K562 (cell line): Measurements from ENCODE around the gene ACBD5. TPM values are rescaled to one million over a fixed set of nuclear protein-coding genes. Genes with fewer than 3 reads are reported as not detected.

ENCODE experiments used
- ATAC-seq: fragments of 200-7000 bp; cut with Tn5 transposase; 3 replicates; pipeline ENCODE4 v1.9.1; 2020; ENCODE audit warnings: moderate library complexity
- Bru-seq: library from RNA; stranded (reverse); fragments of 400-500 nt; gene quantifications from one replicate; lab custom pipeline; 2021; lab: Mats Ljungman, UMichigan
- BruChase-seq, 2 experiments: library from RNA; stranded (reverse); fragments of 400-500 nt; gene quantifications; one replicate each; lab custom pipeline; 2021; lab: Mats Ljungman, UMichigan
- BruUV-seq: library from RNA; stranded (reverse); fragments of 400-500 nt; replicated peaks from 2 replicates; lab custom pipeline; 2021; lab: Mats Ljungman, UMichigan
- CTCF ChIA-PET: fragments of 300-600 bp; formaldehyde crosslinking; extraction: SDS; loops from one replicate; lab custom pipeline; 2021; ENCODE audit warnings: low intra/inter-chr PET ratio; lab: Yijun Ruan, JAX
- POLR2A ChIA-PET: fragments of 300-600, 350-650 bp; sonication (Branson Sonifier 250); formaldehyde crosslinking; extraction: SDS; loops from one replicate; lab custom pipeline; 2021; ENCODE audit warnings: antibody characterized with exemption, inconsistent platforms; lab: Yijun Ruan, JAX
- DNase-seq, 4 experiments: peaks; one replicate each; pipeline versions ENCODE4 v3.0.0 to v3.0.0-alpha.2; 2011 to 2018; ENCODE audit warnings: low spot score in 3 of 4, mixed read lengths in 3 of 4; ENCODE audit errors: extremely low read depth in 1 of 4
- FAIRE-seq: peaks from 2 replicates; lab custom pipeline; 2011; peaks lifted over from hg19 to GRCh38; lab: Jason Lieb, UNC
- H2AFZ ChIP-seq: 2 replicates; pipeline ENCODE4 v1.6.0; 2011; ENCODE audit warnings: low read depth, low read length, control low read depth, inconsistent platforms
- H3K27ac ChIP-seq: fragments of 200-600 bp; 3 replicates; pipeline ENCODE4 v1.8.0; 2011; ENCODE audit warnings: low read depth, mild to moderate bottlenecking, control low read depth, inconsistent platforms, low read length, moderate library complexity, mixed read lengths; ENCODE audit errors: extremely low read depth
- H3K27me3 ChIP-seq, 2 experiments: fragments of 300-600 bp in 1 of 2; 2 replicates in 1 of 2; 3 replicates in 1 of 2; pipeline versions ENCODE4 v1.6.0 to v1.8.0; 2011; ENCODE audit warnings: inconsistent platforms in 2 of 2, low read length in 2 of 2, mild to moderate bottlenecking in 1 of 2, mixed read lengths in 1 of 2, moderate library complexity in 1 of 2; ENCODE audit not compliant: control insufficient read depth in 2 of 2, insufficient read depth in 2 of 2
- H3K36me3 ChIP-seq: fragments of 300-600 bp; 3 replicates; pipeline ENCODE4 v1.8.0; 2011; ENCODE audit warnings: mild to moderate bottlenecking, low read length, inconsistent platforms; ENCODE audit not compliant: control insufficient read depth, insufficient read depth
- H3K4me1 ChIP-seq, 2 experiments: fragments of 200-600 bp in 1 of 2; replicated peaks in 1 of 2; 2 replicates in 1 of 2; 3 replicates in 1 of 2; pipeline versions ENCODE4 v1.5.1 to v1.8.0; 2011; ENCODE audit warnings: inconsistent platforms in 2 of 2, low read length in 2 of 2, mild to moderate bottlenecking in 1 of 2, mixed read lengths in 1 of 2, moderate library complexity in 1 of 2; ENCODE audit not compliant: control insufficient read depth in 2 of 2, insufficient read depth in 2 of 2
- H3K4me2 ChIP-seq: 2 replicates; pipeline ENCODE4 v1.6.1; 2011; ENCODE audit warnings: low read length, control low read depth, inconsistent platforms, mixed read lengths; ENCODE audit not compliant: insufficient read depth
- H3K4me3 ChIP-seq: fragments of 200-600 bp; sonication (generic), shearing (Covaris generic); 2 replicates; pipeline ENCODE4 v1.5.1; 2016; ENCODE audit warnings: control low read depth, inconsistent platforms
- H3K79me2 ChIP-seq: fragments of 200-600 bp; 3 replicates; pipeline ENCODE4 v1.8.0; 2011; ENCODE audit warnings: low read length, inconsistent platforms; ENCODE audit not compliant: control insufficient read depth, insufficient read depth
- H3K9ac ChIP-seq, 2 experiments: 2 replicates each; pipeline versions ENCODE4 v1.6.0 to v1.6.1; 2011; ENCODE audit warnings: low read depth in 2 of 2, low read length in 2 of 2, control low read depth in 1 of 2, inconsistent platforms in 1 of 2, mild to moderate bottlenecking in 1 of 2, mixed read lengths in 1 of 2; ENCODE audit not compliant: insufficient read depth in 1 of 2
- H3K9me1 ChIP-seq: one replicate; pipeline ENCODE4 v1.6.0; 2011; ENCODE audit warnings: inconsistent platforms, mild to moderate bottlenecking, low read length, moderate library complexity; ENCODE audit not compliant: control insufficient read depth, insufficient read depth
- H3K9me3 ChIP-seq: replicated peaks from 2 replicates; pipeline ENCODE4 v1.5.1; 2011; ENCODE audit warnings: low read depth, low read length, inconsistent platforms; ENCODE audit not compliant: control insufficient read depth, insufficient read depth
- H4K20me1 ChIP-seq: replicated peaks from 2 replicates; pipeline ENCODE4 v1.6.1; 2011; ENCODE audit warnings: low read length, inconsistent platforms, mixed read lengths; ENCODE audit not compliant: control insufficient read depth, insufficient read depth
- CBFA2T3 ChIP-seq: fragments of 450-650 bp; IDR thresholded peaks from 2 replicates; pipeline ENCODE4 v1.6.1; 2017
- CREBBP ChIP-seq: IDR thresholded peaks from one replicate; pipeline ENCODE4 v1.6.1; 2012; ENCODE audit warnings: low read depth, mild to moderate bottlenecking, control low read depth, inconsistent platforms, low read length
- DLX4 ChIP-seq: fragments of 250-450 bp; sonication (Bioruptor Pico); IDR thresholded peaks from 2 replicates; pipeline ENCODE4 v1.6.1; 2021; ENCODE audit warnings: mild to moderate bottlenecking
- KAT8 ChIP-seq: fragments of 450-650 bp; IDR thresholded peaks from 2 replicates; pipeline ENCODE4 v1.6.1; 2016; ENCODE audit warnings: low read depth, mild to moderate bottlenecking
- MEF2A ChIP-seq: IDR thresholded peaks from 2 replicates; pipeline ENCODE4 v1.6.1; 2011; ENCODE audit warnings: low read depth, mild to moderate bottlenecking, low read length, moderate library complexity; ENCODE audit not compliant: control insufficient read depth
- MTA3 ChIP-seq: fragments of 450-650 bp; formaldehyde crosslinking; IDR thresholded peaks from 2 replicates; pipeline ENCODE4 v1.6.1; 2017; ENCODE audit warnings: mild to moderate bottlenecking, borderline replicate concordance
- NBN ChIP-seq: fragments of 450-650 bp; IDR thresholded peaks from 2 replicates; pipeline ENCODE4 v1.6.1; 2016; ENCODE audit warnings: low read depth, mild to moderate bottlenecking
- SMAD1 ChIP-seq: fragments of 150-350 bp; IDR thresholded peaks from 2 replicates; pipeline ENCODE4 v1.6.1; 2014; ENCODE audit warnings: low read length, low read depth; ENCODE audit not compliant: partially characterized antibody
- SP2 ChIP-seq: IDR thresholded peaks from 2 replicates; pipeline ENCODE4 v1.6.1; 2011; ENCODE audit warnings: mild to moderate bottlenecking, low read depth, low read length, moderate library complexity; ENCODE audit not compliant: poor library complexity, severe bottlenecking; ENCODE audit errors: extremely low read depth
- TCF7 ChIP-seq: sonication (generic); IDR thresholded peaks from 2 replicates; pipeline ENCODE4 v1.6.1; 2016; ENCODE audit warnings: antibody characterized with exemption, borderline replicate concordance
- ZNF140 ChIP-seq: fragments of 250-450 bp; sonication (Bioruptor Pico); IDR thresholded peaks from 2 replicates; pipeline ENCODE4 v1.8.0; 2021; ENCODE audit warnings: moderate library complexity, mild to moderate bottlenecking, inconsistent platforms
- ZNF444 ChIP-seq: fragments of 250-450 bp; sonication (Bioruptor Pico); IDR thresholded peaks from 2 replicates; pipeline ENCODE4 v1.4.0; 2020; ENCODE audit warnings: mild to moderate bottlenecking, moderate library complexity
- WGBS: fragments of 100-300 bp; shearing (Covaris generic); methylation state at CpG from one replicate; pipeline ENCODE4 v1.1.6; 2016; ENCODE audit warnings: low coverage, mixed read lengths; ENCODE audit not compliant: insufficient coverage; ENCODE audit errors: missing lambda C conversion rate; 5-methylcytosine and 5-hydroxymethylcytosine counted together
- in situ Hi-C: fragments of 300-500 bp; cut with MboI; formaldehyde crosslinking; loops from 4 replicates; pipeline ENCODE4 v1.15.0; 2018; ENCODE audit warnings: inconsistent platforms, mixed read lengths
- intact Hi-C: fragments of 100-400 bp; cut with micrococcal nuclease; formaldehyde crosslinking; loops from 2 replicates; pipeline ENCODE4 v1.14.2; 2022
- long read RNA-seq, 3 experiments: library from polyadenylated mRNA in 2 of 3; library from RNA in 1 of 3; unstranded in 2 of 3; stranded (forward) in 1 of 3; transcript quantifications; one replicate each; pipeline ENCODE4 v2.0.0, GENCODE V29; 2019 to 2022
- polyA minus RNA-seq, 3 experiments: library from RNA; depleted of rRNA, polyadenylated mRNA; stranded (reverse); fragments of >200 nt; gene quantifications; 2 replicates each; pipeline ENCODE4 v1.2.3, GENCODE V29; 2011
- polyA plus RNA-seq, 8 experiments: library from polyadenylated mRNA; depleted of rRNA in 4 of 8; stranded (reverse) in 5 of 8; unstranded in 3 of 8; fragments of >200 nt; fragmentation: Nextera tagmentation in 2 of 8; fragmentation: Illumina TruSeq in 1 of 8; extraction: Ambion mirVana in 2 of 8; extraction: Trizol in 1 of 8; gene quantifications; 2 replicates each; pipeline versions ENCODE4 v1.2.1 to v1.2.3, GENCODE V29; 2011 to 2014; ENCODE audit warnings: inconsistent platforms in 1 of 8, missing spikeins in 1 of 8
- total RNA-seq, 7 experiments: library from RNA; depleted of rRNA in 6 of 7; stranded (reverse); fragments of >200 nt in 6 of 7; fragmentation: Illumina TruSeq in 2 of 7; extraction: Trizol in 2 of 7; gene quantifications; 2 replicates each; pipeline versions ENCODE4 v1.2.1 to v1.2.3, GENCODE V29; 2011 to 2021; ENCODE audit warnings: low replicate concordance in 1 of 7
- TF ChIP-seq, protein P1 (sequence below): sonication (generic); formaldehyde crosslinking; IDR thresholded peaks from 2 replicates; pipeline ENCODE4 v1.8.0; 2022; ENCODE audit warnings: mild to moderate bottlenecking, missing genetic modification reagents

ACBD5 gene, protein sequence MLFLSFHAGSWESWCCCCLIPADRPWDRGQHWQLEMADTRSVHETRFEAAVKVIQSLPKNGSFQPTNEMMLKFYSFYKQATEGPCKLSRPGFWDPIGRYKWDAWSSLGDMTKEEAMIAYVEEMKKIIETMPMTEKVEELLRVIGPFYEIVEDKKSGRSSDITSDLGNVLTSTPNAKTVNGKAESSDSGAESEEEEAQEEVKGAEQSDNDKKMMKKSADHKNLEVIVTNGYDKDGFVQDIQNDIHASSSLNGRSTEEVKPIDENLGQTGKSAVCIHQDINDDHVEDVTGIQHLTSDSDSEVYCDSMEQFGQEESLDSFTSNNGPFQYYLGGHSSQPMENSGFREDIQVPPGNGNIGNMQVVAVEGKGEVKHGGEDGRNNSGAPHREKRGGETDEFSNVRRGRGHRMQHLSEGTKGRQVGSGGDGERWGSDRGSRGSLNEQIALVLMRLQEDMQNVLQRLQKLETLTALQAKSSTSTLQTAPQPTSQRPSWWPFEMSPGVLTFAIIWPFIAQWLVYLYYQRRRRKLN
- 4.2 and 9.1 TPM in 2 replicates for total RNA-seq (2011; cell fraction: chromatin; rRNA removed; ENCODE audit: low replicate concordance)
- total RNA-seq (2011; cell fraction: nucleolus; rRNA removed) = 3.2 and 3.8 TPM in 2 replicates
- total RNA-seq (2011; cell fraction: nucleoplasm; rRNA removed) = 3.8 and 5.0 TPM in 2 replicates
- total RNA-seq (2014; rRNA removed) = 7.8 and 9.9 TPM in 2 replicates
- 10.3 TPM in 2 replicates for total RNA-seq (2014; rRNA removed; fragmentation: Illumina TruSeq; extraction: Trizol)
- 10.1 and 10.3 TPM in 2 replicates for total RNA-seq (2015; rRNA removed; fragmentation: Illumina TruSeq; extraction: Trizol)
- 8.4 and 8.7 TPM in 2 replicates for total RNA-seq (2021)
- polyA plus RNA-seq (2011; rRNA removed) = 7.4 and 7.9 TPM in 2 replicates
- polyA plus RNA-seq (2011; cell fraction: cytosol; rRNA removed) = 1.6 and 4.7 TPM in 2 replicates
- polyA plus RNA-seq (2011; cell fraction: nucleus; rRNA removed) = 3.2 and 4.5 TPM in 2 replicates
- 5.4 and 6.1 TPM in 2 replicates for polyA plus RNA-seq (2012)
- 7.6 and 8.5 TPM in 2 replicates for polyA plus RNA-seq (2014; fragmentation: Illumina TruSeq; extraction: Trizol)
- 1 to 10 TPM; 1.5 to 2.2 TPM for polyA plus RNA-seq (2014; fragmentation: Nextera tagmentation; extraction: Ambion mirVana)
- polyA plus RNA-seq (2014; rRNA removed) = 5.1 and 6.1 TPM in 2 replicates
- 8.9 and 10.8 TPM in 2 replicates for polyA minus RNA-seq (2011; rRNA and poly(A)+ RNA removed)
- polyA minus RNA-seq (2011; cell fraction: cytosol; rRNA and poly(A)+ RNA removed) = 4.4 and 6.7 TPM in 2 replicates
- polyA minus RNA-seq (2011; cell fraction: nucleus; rRNA and poly(A)+ RNA removed) = 2.2 and 6.0 TPM in 2 replicates
- percentile 63 among the genes with signal in this experiment for Bru-seq, nascent RNA
- BruChase-seq, experiment 1, labeled RNA remaining after a 2-hour chase = percentile 69 among the genes with signal in this experiment
- percentile 72 among the genes with signal in this experiment for BruChase-seq, experiment 2, labeled RNA remaining after a 6-hour chase
- long read RNA-seq, experiment 1, full-length matches to known transcripts = 26 of 58 reads
- long read RNA-seq, experiment 1, partial matches to known transcripts = 8 of 58 reads
- long read RNA-seq, experiment 1, other reads (novel, unspliced or antisense) = 24 of 58 reads
- long read RNA-seq, experiment 2, partial matches to known transcripts = 0 of 5 reads
- long read RNA-seq, experiment 2, other reads (novel, unspliced or antisense) = 5 of 5 reads
- long read RNA-seq, experiment 3, partial matches to known transcripts = 5 of 8 reads
- long read RNA-seq, experiment 3, other reads (novel, unspliced or antisense) = 1 of 8 reads

GRCh38 chr10:27240212-27241009, at the start of gene ACBD5:
ACBD5 (minus strand) TSS chr10:27240797; CDS start chr10:27240688, 109 bp downstream.
- peak within 1 kb of the TSS; percentile 59 for H3K4me3 ChIP-seq
- POLR2A ChIA-PET = interaction anchor here (0.5 to 1.5 kb wide), 4 partner anchors 12 to 353 kb away, joined by 3 to 5 read pairs (median 3); no protein-coding TSS in a partner anchor
- WGBS = under 1% methylated on average over 41 of the region's 64 CpGs
- FAIRE-seq (peak; percentile 54), ATAC-seq (peak; percentile 75), DNase-seq (peak; percentile 75 to 84 (median 78))
- H3K9me1 ChIP-seq = no peaks in the 10 kb centered on the region
- no peaks in the 10 kb centered on the region for H3K36me3 ChIP-seq
- H3K27me3 ChIP-seq = no peaks in the 10 kb centered on the region
- H3K4me1 ChIP-seq = peaks cover 16 to 23% of the 10 kb centered on the region in 2 experiments; a peak in 4 of 5 replicates
- H2AFZ ChIP-seq = peak within 1 kb of the TSS; percentile 97
- H3K27ac ChIP-seq = peak within 1 kb of the TSS; percentile 94
- peak within 1 kb of the TSS; percentile 96 for H3K4me2 ChIP-seq
- in situ Hi-C loops = no loop called here
- TSS peak; percentile 52 for BruUV-seq
- CTCF ChIA-PET = no interaction called here
- H3K79me2 ChIP-seq = peaks cover 15% of the 10 kb centered on the region
- intact Hi-C loops = loop anchor here (10.0 kb wide), 1 partner anchor 284 kb away; no protein-coding TSS in a partner anchor
- H4K20me1 ChIP-seq = no peaks in the 10 kb centered on the region
- H3K9ac ChIP-seq = peak within 1 kb of the TSS; percentile 75 to 94
- H3K9me3 ChIP-seq = no peaks in the 10 kb centered on the region
- TF ChIP-seq MTA3 = peak; percentile 46; the same call in 1 of the 2 replicates
- TF ChIP-seq DLX4 = no peak
- TF ChIP-seq CBFA2T3 = 0 out of 2 replicates have a peak, but pooled peaks have one; percentile 8
- TF ChIP-seq MEF2A = no peak
- TF ChIP-seq, protein P1, sequence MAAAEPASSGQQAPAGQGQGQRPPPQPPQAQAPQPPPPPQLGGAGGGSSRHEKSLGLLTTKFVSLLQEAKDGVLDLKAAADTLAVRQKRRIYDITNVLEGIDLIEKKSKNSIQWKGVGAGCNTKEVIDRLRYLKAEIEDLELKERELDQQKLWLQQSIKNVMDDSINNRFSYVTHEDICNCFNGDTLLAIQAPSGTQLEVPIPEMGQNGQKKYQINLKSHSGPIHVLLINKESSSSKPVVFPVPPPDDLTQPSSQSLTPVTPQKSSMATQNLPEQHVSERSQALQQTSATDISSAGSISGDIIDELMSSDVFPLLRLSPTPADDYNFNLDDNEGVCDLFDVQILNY (CRISPR knock-in tag) = no peak
- no peak for TF ChIP-seq ZNF140 (CRISPR knock-in tag)
- no peak for TF ChIP-seq SMAD1
- no peak for TF ChIP-seq CREBBP
- TF ChIP-seq SP2 = no peak
- TF ChIP-seq ZNF444 (CRISPR knock-in tag) = no peak
- no peak for TF ChIP-seq KAT8
- TF ChIP-seq TCF7 = no peak
- 0 out of 2 replicates have a peak, but pooled peaks have one; percentile 72 for TF ChIP-seq NBN
